HG03108 (cell line): ENCODE measurements around the gene ITGB8.

Experiments used
- ATAC-seq: cut with Tn5 transposase; IDR thresholded peaks from one replicate; pipeline ENCODE4 v1.9.1; 2021; ENCODE audit warnings: moderate library complexity; ENCODE audit not compliant: unreplicated experiment

ITGB8 gene

GRCh38 chr7:20331910-20332813 lies 1.5 kb downstream of the ITGB8 start:
- no peak for ATAC-seq

GRCh38 chr7:20338285-20338684 lies 7.6 kb downstream of the ITGB8 start:
- no peak for ATAC-seq

- no peak for ATAC-seq
These were observed 10.1 kb downstream of the ITGB8 start for GRCh38 chr7:20340839-20341238.

- ATAC-seq, result no peak
These were observed 12.5 kb downstream of the ITGB8 start for GRCh38 chr7:20343205-20343604.

- ATAC-seq, result no peak
These were observed 13.2 kb downstream of the ITGB8 start for GRCh38 chr7:20343941-20344340.

- no peak for ATAC-seq
These were observed 13.7 kb downstream of the ITGB8 start for GRCh38 chr7:20344396-20344795.

GRCh38 chr7:20346577-20346976 lies 15.9 kb downstream of the ITGB8 start:
- no peak for ATAC-seq

- no peak for ATAC-seq
These were observed 17.0 kb downstream of the ITGB8 start for GRCh38 chr7:20347680-20348079.

GRCh38 chr7:20348125-20348807 lies 17.6 kb downstream of the ITGB8 start:
- no peak for ATAC-seq

- ATAC-seq, result no peak
These were observed 19.8 kb downstream of the ITGB8 start for GRCh38 chr7:20350518-20350951.

GRCh38 chr7:20350996-20351692 lies 20.4 kb downstream of the ITGB8 start:
- no peak for ATAC-seq

- no peak for ATAC-seq
These were observed 21.2 kb downstream of the ITGB8 start for GRCh38 chr7:20351901-20352300.

GRCh38 chr7:20352573-20353306 lies 22.0 kb downstream of the ITGB8 start:
- ATAC-seq, result no peak

GRCh38 chr7:20354610-20355528 lies 24.2 kb downstream of the ITGB8 start:
- ATAC-seq, result no peak

GRCh38 chr7:20358106-20358505 lies 27.4 kb downstream of the ITGB8 start:
- no peak for ATAC-seq

GRCh38 chr7:20358762-20359282 lies 28.1 kb downstream of the ITGB8 start:
- ATAC-seq, result no peak

- no peak for ATAC-seq
These were observed 28.8 kb downstream of the ITGB8 start for GRCh38 chr7:20359341-20359963.

- no peak for ATAC-seq
These were observed 32.0 kb downstream of the ITGB8 start for GRCh38 chr7:20362574-20363253.
